ENCODE data around the gene SPAST. TPM values are rescaled to one million over a fixed set of nuclear protein-coding genes. Genes with fewer than 3 reads are reported as not detected.

SPAST gene
- total and polyA plus RNA-seq, 2 experiments from 2014 or later = 15.5 to 33.9 TPM

DNA sequence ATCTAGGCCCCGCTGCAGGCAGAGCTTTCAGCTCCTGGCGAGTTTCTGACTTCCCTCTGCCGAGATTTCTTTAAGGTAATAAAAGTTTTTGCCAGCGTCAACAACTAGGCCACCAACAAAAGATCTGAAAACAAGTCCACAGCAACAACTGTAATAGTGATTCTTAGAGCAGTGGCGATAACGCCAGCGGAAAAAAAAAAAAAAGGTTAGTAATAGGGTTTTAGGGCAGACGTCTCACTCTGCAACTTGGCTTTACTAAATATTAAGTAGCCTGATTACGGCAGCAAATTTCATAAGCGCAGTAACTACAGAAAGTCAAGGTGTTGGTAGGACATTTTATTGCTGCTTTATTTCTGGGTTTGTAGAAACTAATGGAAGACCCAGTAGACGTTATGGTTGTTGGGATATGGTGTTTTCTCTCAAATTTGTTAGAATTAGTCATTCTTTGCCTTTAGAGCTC, 102.8 kb downstream of the SPAST start (continued):
- TF ChIP-seq, protein P1, sequence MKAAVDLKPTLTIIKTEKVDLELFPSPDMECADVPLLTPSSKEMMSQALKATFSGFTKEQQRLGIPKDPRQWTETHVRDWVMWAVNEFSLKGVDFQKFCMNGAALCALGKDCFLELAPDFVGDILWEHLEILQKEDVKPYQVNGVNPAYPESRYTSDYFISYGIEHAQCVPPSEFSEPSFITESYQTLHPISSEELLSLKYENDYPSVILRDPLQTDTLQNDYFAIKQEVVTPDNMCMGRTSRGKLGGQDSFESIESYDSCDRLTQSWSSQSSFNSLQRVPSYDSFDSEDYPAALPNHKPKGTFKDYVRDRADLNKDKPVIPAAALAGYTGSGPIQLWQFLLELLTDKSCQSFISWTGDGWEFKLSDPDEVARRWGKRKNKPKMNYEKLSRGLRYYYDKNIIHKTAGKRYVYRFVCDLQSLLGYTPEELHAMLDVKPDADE (IDR thresholded peaks at IDR 0.05) = no peak
- TF ChIP-seq EZH2 (IDR thresholded peaks at IDR 0.05; ENCODE audit: low read depth, unreplicated experiment) (no peak), NANOG (IDR thresholded peaks at IDR 0.05; ENCODE audit: borderline replicate concordance) (no peak)
- TF ChIP-seq, protein P2, sequence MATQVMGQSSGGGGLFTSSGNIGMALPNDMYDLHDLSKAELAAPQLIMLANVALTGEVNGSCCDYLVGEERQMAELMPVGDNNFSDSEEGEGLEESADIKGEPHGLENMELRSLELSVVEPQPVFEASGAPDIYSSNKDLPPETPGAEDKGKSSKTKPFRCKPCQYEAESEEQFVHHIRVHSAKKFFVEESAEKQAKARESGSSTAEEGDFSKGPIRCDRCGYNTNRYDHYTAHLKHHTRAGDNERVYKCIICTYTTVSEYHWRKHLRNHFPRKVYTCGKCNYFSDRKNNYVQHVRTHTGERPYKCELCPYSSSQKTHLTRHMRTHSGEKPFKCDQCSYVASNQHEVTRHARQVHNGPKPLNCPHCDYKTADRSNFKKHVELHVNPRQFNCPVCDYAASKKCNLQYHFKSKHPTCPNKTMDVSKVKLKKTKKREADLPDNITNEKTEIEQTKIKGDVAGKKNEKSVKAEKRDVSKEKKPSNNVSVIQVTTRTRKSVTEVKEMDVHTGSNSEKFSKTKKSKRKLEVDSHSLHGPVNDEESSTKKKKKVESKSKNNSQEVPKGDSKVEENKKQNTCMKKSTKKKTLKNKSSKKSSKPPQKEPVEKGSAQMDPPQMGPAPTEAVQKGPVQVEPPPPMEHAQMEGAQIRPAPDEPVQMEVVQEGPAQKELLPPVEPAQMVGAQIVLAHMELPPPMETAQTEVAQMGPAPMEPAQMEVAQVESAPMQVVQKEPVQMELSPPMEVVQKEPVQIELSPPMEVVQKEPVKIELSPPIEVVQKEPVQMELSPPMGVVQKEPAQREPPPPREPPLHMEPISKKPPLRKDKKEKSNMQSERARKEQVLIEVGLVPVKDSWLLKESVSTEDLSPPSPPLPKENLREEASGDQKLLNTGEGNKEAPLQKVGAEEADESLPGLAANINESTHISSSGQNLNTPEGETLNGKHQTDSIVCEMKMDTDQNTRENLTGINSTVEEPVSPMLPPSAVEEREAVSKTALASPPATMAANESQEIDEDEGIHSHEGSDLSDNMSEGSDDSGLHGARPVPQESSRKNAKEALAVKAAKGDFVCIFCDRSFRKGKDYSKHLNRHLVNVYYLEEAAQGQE (IDR thresholded peaks at IDR 0.05; ENCODE audit: unreplicated experiment) = no peak

DNA sequence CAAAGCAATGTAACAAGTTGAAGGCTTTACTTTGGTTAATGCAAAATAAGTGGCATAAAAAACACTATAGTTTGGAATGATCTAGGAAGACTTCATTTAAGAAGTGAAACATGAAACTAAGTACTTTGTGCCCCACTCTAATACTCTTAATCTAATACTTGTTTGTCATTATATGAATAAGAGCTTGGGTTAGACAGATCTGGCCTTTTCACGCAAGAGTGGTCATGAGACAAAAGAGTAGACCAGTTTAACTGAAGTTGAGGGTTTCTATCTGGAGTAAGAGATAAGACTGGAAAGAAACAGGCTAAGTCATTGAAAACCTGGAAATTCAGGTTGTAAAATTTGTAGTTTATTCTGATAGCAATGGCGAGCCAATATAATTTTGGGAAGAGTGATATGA, 105.2 kb downstream of the SPAST start:
- Histone ChIP-seq H3K27ac (ENCODE audit: low read depth) (no peak overlapping the region), H3K4me1 (ENCODE audit: insufficient read depth) (no peaks in the 10 kb centered on the region; the same call in none of the 2 replicates), H2AFZ (no peak overlapping the region), H3K9me2 (ENCODE audit: insufficient read depth) (no peaks in the 10 kb centered on the region), H3F3A (replicated peaks; ENCODE audit: low read depth) (no peaks in the 10 kb centered on the region), H4K20me1 (replicated peaks; ENCODE audit: insufficient read depth) (0 out of 2 replicates have a peak, but pooled peaks cover 6% of the 10 kb centered on the region), H3K79me2 (replicated peaks; ENCODE audit: insufficient read depth) (peaks cover 51% of the 10 kb centered on the region), H3K4me3 (no peak overlapping the region), H3K4me2 (no peak overlapping the region), H3K27me3 (ENCODE audit: insufficient read depth) (no peaks in the 10 kb centered on the region), H3K36me3 (ENCODE audit: insufficient read depth) (no peaks in the 10 kb centered on the region; the same call in 1 of the 2 replicates)
- TF ChIP-seq EZH2 (IDR thresholded peaks at IDR 0.05; ENCODE audit: low read depth, unreplicated experiment) = no peak
- TF ChIP-seq, protein P1 (IDR thresholded peaks at IDR 0.05) = no peak
- TF ChIP-seq, protein P3, sequence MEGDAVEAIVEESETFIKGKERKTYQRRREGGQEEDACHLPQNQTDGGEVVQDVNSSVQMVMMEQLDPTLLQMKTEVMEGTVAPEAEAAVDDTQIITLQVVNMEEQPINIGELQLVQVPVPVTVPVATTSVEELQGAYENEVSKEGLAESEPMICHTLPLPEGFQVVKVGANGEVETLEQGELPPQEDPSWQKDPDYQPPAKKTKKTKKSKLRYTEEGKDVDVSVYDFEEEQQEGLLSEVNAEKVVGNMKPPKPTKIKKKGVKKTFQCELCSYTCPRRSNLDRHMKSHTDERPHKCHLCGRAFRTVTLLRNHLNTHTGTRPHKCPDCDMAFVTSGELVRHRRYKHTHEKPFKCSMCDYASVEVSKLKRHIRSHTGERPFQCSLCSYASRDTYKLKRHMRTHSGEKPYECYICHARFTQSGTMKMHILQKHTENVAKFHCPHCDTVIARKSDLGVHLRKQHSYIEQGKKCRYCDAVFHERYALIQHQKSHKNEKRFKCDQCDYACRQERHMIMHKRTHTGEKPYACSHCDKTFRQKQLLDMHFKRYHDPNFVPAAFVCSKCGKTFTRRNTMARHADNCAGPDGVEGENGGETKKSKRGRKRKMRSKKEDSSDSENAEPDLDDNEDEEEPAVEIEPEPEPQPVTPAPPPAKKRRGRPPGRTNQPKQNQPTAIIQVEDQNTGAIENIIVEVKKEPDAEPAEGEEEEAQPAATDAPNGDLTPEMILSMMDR (conservative IDR thresholded peaks at IDR 0.05; ENCODE audit: low read depth in 2 of 2) = no peak
- no peaks in the 10 kb centered on the region for H3K9me3 Mint-ChIP-seq
- peaks cover 13% of the 10 kb centered on the region; the same call in 1 of the 3 replicates for H3K36me3 Mint-ChIP-seq (ENCODE audit: low read depth)
- H3K27ac Mint-ChIP-seq = no peak overlapping the region
- ATAC-seq = no peak
- H3K4me3 Mint-ChIP-seq = no peak overlapping the region
- H3K27me3 Mint-ChIP-seq (ENCODE audit: insufficient read depth, low read depth, poor library complexity) = no peaks in the 10 kb centered on the region
- no peak for DNase-seq (ENCODE audit: low spot score)
- H3K4me1 Mint-ChIP-seq = peaks cover 14% of the 10 kb centered on the region
